GM18505 (cell line): Measurements from ENCODE around the gene P2RY6.

Experiments
- ATAC-seq: cut with Tn5 transposase; IDR thresholded peaks from one replicate; pipeline ENCODE4 v1.9.1; 2021; ENCODE audit not compliant: unreplicated experiment
- POLR2A ChIP-seq: IDR thresholded peaks from 4 replicates; pipeline ENCODE4 v1.6.1; 2011; ENCODE audit warnings: borderline replicate concordance; ENCODE audit not compliant: insufficient read depth, insufficient read length; ENCODE audit errors: extremely low read depth

Gene P2RY6

GRCh38 chr11:73294604-73295003 is 22.5 kb downstream of the P2RY6 start:
- TF ChIP-seq POLR2A, result no peak
- ATAC-seq, result no peak

DNA sequence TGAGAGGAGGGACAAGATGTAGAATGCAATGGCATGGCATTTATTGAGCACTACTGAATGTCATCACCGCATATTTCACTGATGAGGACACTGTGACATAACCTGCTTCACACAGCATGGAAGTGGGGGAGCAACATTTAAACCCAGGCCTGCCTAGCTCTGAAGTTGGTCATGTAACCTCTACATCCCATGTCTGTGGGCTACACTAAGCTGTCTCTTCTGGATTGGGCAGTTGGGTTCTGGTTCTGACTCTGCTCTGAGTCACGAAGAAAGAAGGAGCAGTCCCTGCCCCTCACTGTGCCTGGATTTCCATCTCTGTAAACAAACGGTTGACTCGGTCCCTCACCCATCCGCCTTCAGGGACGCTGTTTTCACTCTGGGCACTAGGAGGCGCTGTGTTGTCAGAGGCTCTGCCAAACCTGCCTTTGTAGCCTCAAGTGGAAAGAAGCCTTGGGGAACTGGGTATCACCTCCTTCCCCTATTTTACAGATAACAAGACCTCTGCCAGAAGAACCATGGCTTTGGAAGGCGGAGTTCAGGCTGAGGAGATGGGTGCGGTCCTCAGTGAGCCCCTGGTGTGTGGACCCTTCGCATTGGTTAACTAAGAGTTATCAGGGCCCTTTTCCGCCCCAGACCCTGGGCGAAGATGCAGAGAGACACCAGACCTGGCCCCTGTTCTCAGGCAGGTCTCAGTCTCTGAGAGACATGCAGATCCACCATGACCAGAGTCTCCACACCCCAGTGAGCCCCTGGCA is 23.3 kb downstream of the P2RY6 start:
- no peak for TF ChIP-seq POLR2A
- ATAC-seq, result peak; percentile 58

- ATAC-seq, result no peak
- TF ChIP-seq POLR2A, result no peak
Observed at GRCh38 chr11:73295996-73296318, 23.8 kb downstream of the P2RY6 start.

DNA sequence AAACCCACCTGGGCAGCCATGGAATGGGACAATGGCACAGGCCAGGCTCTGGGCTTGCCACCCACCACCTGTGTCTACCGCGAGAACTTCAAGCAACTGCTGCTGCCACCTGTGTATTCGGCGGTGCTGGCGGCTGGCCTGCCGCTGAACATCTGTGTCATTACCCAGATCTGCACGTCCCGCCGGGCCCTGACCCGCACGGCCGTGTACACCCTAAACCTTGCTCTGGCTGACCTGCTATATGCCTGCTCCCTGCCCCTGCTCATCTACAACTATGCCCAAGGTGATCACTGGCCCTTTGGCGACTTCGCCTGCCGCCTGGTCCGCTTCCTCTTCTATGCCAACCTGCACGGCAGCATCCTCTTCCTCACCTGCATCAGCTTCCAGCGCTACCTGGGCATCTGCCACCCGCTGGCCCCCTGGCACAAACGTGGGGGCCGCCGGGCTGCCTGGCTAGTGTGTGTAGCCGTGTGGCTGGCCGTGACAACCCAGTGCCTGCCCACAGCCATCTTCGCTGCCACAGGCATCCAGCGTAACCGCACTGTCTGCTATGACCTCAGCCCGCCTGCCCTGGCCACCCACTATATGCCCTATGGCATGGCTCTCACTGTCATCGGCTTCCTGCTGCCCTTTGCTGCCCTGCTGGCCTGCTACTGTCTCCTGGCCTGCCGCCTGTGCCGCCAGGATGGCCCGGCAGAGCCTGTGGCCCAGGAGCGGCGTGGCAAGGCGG is 24.5 kb downstream of the P2RY6 start:
- ATAC-seq, result no peak
- no peak for TF ChIP-seq POLR2A

DNA sequence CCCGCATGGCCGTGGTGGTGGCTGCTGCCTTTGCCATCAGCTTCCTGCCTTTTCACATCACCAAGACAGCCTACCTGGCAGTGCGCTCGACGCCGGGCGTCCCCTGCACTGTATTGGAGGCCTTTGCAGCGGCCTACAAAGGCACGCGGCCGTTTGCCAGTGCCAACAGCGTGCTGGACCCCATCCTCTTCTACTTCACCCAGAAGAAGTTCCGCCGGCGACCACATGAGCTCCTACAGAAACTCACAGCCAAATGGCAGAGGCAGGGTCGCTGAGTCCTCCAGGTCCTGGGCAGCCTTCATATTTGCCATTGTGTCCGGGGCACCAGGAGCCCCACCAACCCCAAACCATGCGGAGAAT is 25.1 kb downstream of the P2RY6 start:
- no peak for ATAC-seq
- TF ChIP-seq POLR2A, result no peak

DNA sequence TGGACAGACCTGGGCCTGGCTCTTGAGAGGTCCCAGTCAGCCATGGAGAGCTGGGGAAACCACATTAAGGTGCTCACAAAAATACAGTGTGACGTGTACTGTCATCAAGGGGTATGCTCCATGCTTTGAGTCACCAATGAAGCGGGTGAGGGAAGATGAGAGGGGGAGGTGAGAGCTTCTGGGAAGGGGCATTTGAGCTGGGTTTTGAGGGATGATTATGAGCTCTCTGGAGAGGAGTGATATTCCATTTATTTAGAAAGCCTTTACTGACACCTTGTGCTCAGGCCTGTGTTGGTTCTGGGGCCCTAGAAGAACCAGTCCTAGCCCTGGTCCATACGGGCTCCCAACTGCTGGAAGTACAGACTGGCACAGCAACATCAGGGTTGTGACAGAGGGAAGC is 25.6 kb downstream of the P2RY6 start:
- TF ChIP-seq POLR2A, result no peak
- no peak for ATAC-seq

DNA sequence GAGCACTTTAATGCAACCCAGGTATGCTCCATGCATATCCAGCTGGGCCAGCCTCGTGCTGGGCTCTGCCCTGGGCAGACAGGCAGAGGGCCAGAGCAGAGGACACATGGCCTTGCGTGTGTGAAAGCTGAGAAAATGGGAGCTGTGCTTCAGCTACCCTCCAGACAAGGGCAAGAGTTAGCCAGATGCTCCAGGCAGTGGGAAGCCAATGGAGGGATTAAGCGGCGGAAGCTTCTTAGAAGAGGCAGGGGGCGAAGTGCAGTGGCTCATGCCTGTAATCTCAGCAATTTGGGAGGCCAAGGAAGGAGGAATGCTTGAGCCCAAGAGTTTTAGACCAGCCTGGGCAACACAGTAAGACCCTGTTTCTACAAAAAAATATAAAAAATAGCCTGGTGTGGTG is 26.1 kb downstream of the P2RY6 start:
- no peak for ATAC-seq
- TF ChIP-seq POLR2A, result no peak

DNA sequence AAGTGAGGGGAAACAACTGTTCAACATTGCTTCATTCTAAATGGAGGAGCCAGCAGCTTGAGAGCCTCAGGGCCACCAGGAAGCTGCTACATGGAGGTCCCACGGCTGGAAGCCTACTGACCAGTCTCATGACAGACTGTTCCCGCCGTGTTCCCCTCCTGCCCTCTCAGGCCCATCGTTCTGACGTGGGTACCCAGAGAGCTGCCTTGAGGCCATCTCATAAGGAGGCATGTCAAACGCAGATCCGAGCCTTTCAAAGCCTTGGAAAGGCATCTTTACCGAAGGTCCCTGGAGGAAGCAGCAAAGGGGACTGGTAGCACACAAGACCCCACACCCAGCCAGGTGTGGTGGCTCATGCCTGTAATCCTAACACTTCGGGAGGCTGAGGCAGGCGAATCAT is 27.6 kb downstream of the P2RY6 start:
- no peak for TF ChIP-seq POLR2A
- no peak for ATAC-seq

DNA sequence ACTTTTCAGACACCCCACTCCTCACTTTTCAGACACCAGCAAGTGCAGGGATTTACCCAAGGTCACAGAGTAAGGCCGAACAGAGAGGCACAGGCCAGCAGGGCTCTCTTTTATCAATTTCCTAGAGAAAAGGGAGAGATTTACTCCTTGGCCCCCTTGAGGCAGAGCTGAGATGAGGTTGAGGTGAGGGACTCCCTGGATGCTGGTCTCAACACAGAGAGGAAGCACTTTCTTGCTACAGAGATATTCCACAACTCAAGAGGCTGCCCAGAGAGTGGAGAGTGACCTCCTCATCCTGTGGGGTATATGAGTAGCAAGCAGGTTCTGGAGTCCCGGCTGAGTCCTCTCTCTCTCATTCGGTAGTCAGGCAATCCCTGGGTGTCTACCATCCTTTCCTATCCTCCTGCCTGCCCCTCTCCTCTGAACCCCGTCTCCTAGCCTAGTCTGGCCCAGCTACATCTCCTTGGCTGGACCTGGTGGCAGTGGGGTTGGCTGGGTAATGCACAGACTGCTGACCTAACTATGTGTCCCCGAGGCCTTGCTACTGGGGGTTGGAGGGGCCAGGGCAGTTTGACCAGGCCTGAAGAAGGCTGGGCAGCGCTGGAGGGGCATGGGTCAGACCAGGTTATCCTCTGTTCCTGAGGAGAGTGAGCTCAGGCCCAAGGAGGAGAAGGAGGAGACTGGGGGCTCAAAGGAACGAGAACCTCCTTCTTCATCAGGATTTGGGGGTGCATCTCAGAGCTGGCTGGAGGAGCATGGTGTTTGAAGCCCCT is 34.1 kb downstream of the P2RY6 start:
- TF ChIP-seq POLR2A, result no peak
- no peak for ATAC-seq

DNA sequence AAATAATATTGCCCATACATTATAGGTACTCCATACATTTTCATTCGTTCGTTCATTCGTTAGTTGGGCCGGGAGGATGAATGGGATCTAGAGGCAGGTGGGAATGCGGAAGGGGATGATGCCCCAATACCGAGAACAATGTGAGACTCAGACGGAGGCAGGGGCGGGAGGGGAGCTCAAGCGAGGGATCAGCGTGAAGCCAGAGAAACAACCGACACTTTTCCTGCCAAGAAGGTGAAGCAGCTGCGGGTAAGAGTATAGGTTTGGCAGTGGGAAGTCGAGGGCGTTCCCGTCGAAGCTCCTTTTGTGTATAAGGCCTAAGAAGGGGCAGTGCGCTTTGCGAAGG is 34.8 kb downstream of the P2RY6 start:
- no peak for ATAC-seq
- no peak for TF ChIP-seq POLR2A

DNA sequence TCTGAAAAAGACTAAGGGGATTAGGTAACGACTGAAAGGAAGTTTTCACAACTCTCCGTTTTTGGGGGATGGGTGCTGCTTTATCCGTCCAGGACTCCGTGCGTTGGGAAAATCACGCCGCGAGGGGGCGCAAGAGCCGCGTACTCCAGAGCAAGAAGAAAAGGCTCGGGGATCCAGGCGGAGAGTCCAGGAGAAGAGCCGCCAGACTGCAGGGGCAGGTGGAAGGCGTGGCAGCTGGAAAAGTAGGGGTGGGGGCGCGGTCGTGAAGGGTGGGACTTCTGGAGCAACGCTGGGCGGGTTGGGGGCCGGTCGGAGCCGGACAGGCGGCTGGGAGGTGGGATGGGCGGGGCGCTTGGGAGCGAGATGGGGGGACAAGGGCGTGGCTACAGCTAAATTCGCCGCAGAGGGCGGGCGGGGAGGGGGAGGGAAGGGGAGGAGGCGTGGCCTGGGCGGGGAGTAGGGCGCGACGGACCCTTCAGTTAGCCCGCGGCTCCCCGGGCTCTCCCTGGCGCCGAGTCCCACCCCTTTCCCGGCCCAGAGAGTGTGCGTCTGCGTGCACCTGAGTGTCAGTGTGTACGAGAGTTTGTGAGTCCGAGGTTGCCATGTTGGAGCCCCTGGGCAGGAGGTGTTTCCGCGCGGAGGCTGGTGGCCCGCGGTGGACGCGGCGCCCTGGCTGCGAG is 35.3 kb downstream of the P2RY6 start:
- TF ChIP-seq POLR2A, result peak; percentile 66
- ATAC-seq, result peak; percentile 55

- peak; percentile 25 for ATAC-seq
- no peak for TF ChIP-seq POLR2A
Observed at GRCh38 chr11:73308003-73308960, 36.1 kb downstream of the P2RY6 start, which contains the start of gene ARHGEF17. Gene ARHGEF17, plus strand, starts transcription at chr11:73308276. Its CDS starts 363 bp downstream, at chr11:73308639.
